ENCODE results near the gene PEX26. TPM values are rescaled to one million over a fixed set of nuclear protein-coding genes. Genes with fewer than 3 reads are reported as not detected.

Gene PEX26
- total and polyA plus RNA-seq, 9 donors = 13.0 to 33.4 (median 23.5) TPM

DNA sequence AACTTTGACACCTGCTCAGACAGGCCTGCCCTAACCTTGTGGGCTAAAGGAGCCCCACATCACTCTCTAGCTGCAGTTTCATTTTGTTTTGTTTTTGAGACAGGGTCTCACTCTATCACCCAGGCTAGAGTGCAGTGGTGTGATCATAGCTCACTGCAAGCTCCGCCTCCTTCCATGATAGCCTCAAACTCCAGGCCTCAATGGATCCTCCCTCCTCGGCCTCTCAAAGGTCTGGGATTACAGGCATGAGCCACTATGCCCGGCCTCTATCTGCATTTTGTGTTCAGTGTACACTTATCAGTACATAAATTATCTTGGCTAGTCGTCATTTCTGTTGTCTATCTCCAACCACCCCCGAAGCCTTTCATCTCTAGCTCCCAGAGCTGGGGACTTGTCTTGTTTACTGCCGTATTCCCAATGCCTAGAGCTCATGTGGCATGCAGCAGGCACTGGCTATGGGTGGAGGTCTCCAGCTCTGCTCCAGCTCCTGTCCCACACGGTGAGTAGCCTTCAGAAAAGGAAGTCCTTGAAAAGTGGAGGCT, 22.1 kb upstream of the PEX26 start:
- H3K36me3 ChIP-seq = no peaks in the 10 kb centered on the region
- peak overlapping the region; percentile 41 to 61 for H3K27ac ChIP-seq
- no peak overlapping the region for H3K4me3 ChIP-seq
- no peak for DNase-seq
- WGBS, 3 donors = 80 to 85% (median 83%) methylated on average over 7 of the region's 7 CpGs
- peaks cover 11% of the 10 kb centered on the region for H3K4me1 ChIP-seq (ENCODE audit: insufficient read depth)
- H3K9me3 ChIP-seq = no peaks in the 10 kb centered on the region
- H3K27me3 ChIP-seq = no peaks in the 10 kb centered on the region
- intact Hi-C loops (cut with DNase I) = no loop called here
- TF ChIP-seq EP300 (IDR thresholded peaks at IDR 0.05) = no peak
- TF ChIP-seq POLR2A (IDR thresholded peaks at IDR 0.05) = no peak
- TF ChIP-seq CTCF (IDR thresholded peaks at IDR 0.05) = no peak

GRCh38 chr22:18056161-18056666, 21.6 kb upstream of the PEX26 start:
- DNase-seq = no peak
- Histone ChIP-seq H3K4me1 (ENCODE audit: insufficient read depth) (peaks cover 12% of the 10 kb centered on the region), H3K4me3 (no peak overlapping the region), H3K9me3 (no peaks in the 10 kb centered on the region), H3K27ac (peak overlapping the region; percentile 43 to 61), H3K27me3 (no peaks in the 10 kb centered on the region), H3K36me3 (no peaks in the 10 kb centered on the region)
- intact Hi-C loops (cut with DNase I) = no loop called here
- WGBS, 3 donors = 63 to 78% (median 70%) methylated on average over 4 of the region's 4 CpGs
- no peak for TF ChIP-seq CTCF (IDR thresholded peaks at IDR 0.05)
- TF ChIP-seq EP300 (IDR thresholded peaks at IDR 0.05) = no peak
- TF ChIP-seq POLR2A (IDR thresholded peaks at IDR 0.05) = no peak

DNA sequence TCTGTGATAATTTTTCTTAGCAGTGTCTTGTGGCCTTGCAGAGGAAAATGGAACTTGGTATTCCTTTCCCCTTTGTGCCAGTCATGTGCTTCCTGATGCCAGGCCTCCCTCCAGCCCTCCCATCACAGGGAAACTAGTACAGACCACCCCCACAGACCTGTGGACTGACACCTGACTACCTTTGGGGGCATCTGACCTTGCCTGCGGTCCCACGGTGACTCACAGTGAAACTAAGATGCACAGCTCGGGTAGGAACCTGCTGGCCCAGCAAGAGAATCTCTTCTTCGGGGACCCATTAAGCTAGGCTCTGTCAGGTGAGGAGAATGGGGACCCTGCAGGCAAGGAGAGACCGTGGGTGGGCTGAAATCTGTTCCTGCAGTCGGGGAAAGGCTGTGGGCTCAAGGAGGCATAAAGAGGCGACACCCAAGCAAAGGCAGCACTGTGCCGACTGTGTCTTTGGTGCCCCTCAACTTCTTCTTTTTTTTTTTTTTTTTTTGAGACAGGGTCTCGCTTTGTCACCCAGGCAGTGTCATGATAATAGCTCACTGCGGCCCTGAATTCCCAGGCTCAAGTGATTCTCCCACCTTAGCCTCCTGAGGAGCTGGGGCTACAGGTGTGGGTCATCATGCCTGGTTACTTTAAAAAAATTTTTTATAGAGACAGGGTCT, 20.8 kb upstream of the PEX26 start:
- intact Hi-C loops (cut with DNase I) = no loop called here
- Histone ChIP-seq H3K27me3 (no peaks in the 10 kb centered on the region), H3K27ac (peak overlapping the region; percentile 55 to 61), H3K4me3 (no peak overlapping the region), H3K9me3 (no peaks in the 10 kb centered on the region), H3K4me1 (ENCODE audit: insufficient read depth) (peaks cover 12% of the 10 kb centered on the region), H3K36me3 (no peaks in the 10 kb centered on the region)
- TF ChIP-seq CTCF (IDR thresholded peaks at IDR 0.05) = no peak
- TF ChIP-seq POLR2A (IDR thresholded peaks at IDR 0.05) = no peak
- TF ChIP-seq EP300 (IDR thresholded peaks at IDR 0.05) = no peak
- WGBS, 3 donors = 82 to 90% (median 88%) methylated on average over 10 of the region's 10 CpGs
- no peak for DNase-seq

- intact Hi-C loops (cut with DNase I) = no loop called here
- H3K27me3 ChIP-seq = no peaks in the 10 kb centered on the region
- WGBS, 3 donors = 31 to 35% (median 32%) methylated on average over 4 of the region's 4 CpGs
- H3K4me1 ChIP-seq (ENCODE audit: insufficient read depth) = peaks cover 12% of the 10 kb centered on the region
- TF ChIP-seq CTCF (IDR thresholded peaks at IDR 0.05) (no peak), EP300 (IDR thresholded peaks at IDR 0.05) (peak; percentile 40), POLR2A (IDR thresholded peaks at IDR 0.05) (no peak)
- H3K4me3 ChIP-seq = no peak overlapping the region
- no peaks in the 10 kb centered on the region for H3K9me3 ChIP-seq
- peak overlapping the region; percentile 55 to 61 for H3K27ac ChIP-seq
- no peaks in the 10 kb centered on the region for H3K36me3 ChIP-seq
- peak; percentile 82 to 95 (median 89) for DNase-seq
Measured at GRCh38 chr22:18057568-18058209, 20.1 kb upstream of the PEX26 start.

All from ovary (tissue), 9 donors.